Neuronal stem cell (in vitro differentiated cells): ENCODE data around the gene CDC42BPG.
"Not testable (repeated sequence)": the region's sequence is repeated elsewhere in the genome, so short reads cannot be mapped to it uniquely, and the experiment has no call there.

Source experiments
- DNase-seq: peaks from one replicate; pipeline ENCODE4 v3.0.0-alpha.2; 2013; ENCODE audit warnings: low spot score
- H2AFZ ChIP-seq: one replicate; pipeline ENCODE4 v1.6.1; 2013; ENCODE audit warnings: mild to moderate bottlenecking, low read length, inconsistent platforms
- H2AK5ac ChIP-seq: 2 replicates; pipeline ENCODE4 v1.6.1; 2013; ENCODE audit warnings: low read depth, mild to moderate bottlenecking, inconsistent platforms, low read length, moderate library complexity, mixed read lengths
- H2BK120ac ChIP-seq: 2 replicates; pipeline ENCODE4 v1.6.1; 2013; ENCODE audit warnings: low read depth, mild to moderate bottlenecking, inconsistent platforms, low read length, moderate library complexity, mixed read lengths
- H2BK12ac ChIP-seq: one replicate; pipeline ENCODE4 v1.6.1; 2013; ENCODE audit warnings: low read length, inconsistent platforms
- H2BK15ac ChIP-seq: 2 replicates; pipeline ENCODE4 v1.6.1; 2013; ENCODE audit warnings: mild to moderate bottlenecking, low read length, inconsistent platforms, mixed read lengths
- H2BK5ac ChIP-seq: one replicate; pipeline ENCODE4 v1.6.1; 2013; ENCODE audit warnings: inconsistent platforms, mild to moderate bottlenecking, low read length, moderate library complexity
- H3K14ac ChIP-seq: one replicate; pipeline ENCODE4 v1.6.1; 2013; ENCODE audit warnings: low read length, inconsistent platforms
- H3K18ac ChIP-seq: 2 replicates; pipeline ENCODE4 v1.6.1; 2013; ENCODE audit warnings: low read length, inconsistent platforms
- H3K23ac ChIP-seq: 2 replicates; pipeline ENCODE4 v1.6.1; 2013; ENCODE audit warnings: low read depth, mild to moderate bottlenecking, mixed read lengths, low read length, inconsistent platforms; ENCODE audit not compliant: poor library complexity
- H3K27ac ChIP-seq: replicated peaks from 3 replicates; pipeline ENCODE4 v1.5.1; 2013; ENCODE audit warnings: low read length, inconsistent platforms
- H3K27me3 ChIP-seq, 3 experiments: 2 replicates each; pipeline ENCODE4 v1.6.1; 2013; ENCODE audit warnings: low read length in 3 of 3, mild to moderate bottlenecking in 2 of 3, inconsistent platforms in 1 of 3, low read depth in 1 of 3, mixed read lengths in 1 of 3, moderate library complexity in 1 of 3; ENCODE audit not compliant: control insufficient read depth in 3 of 3, insufficient read depth in 3 of 3
- H3K36me3 ChIP-seq, 2 donors: replicated peaks in 1 of 2; 2 replicates each; pipeline ENCODE4 v1.6.1; 2013; ENCODE audit warnings: low read length in 2 of 2; ENCODE audit not compliant: control insufficient read depth in 2 of 2, insufficient read depth in 2 of 2
- H3K4ac ChIP-seq: 2 replicates; pipeline ENCODE4 v1.6.1; 2013; ENCODE audit warnings: inconsistent platforms, mild to moderate bottlenecking, low read length, moderate library complexity
- H3K4me1 ChIP-seq, 2 donors: 1 replicate in 1 of 2; 2 replicates in 1 of 2; pipeline ENCODE4 v1.6.1; 2013; ENCODE audit warnings: low read length in 2 of 2, low read depth in 1 of 2; ENCODE audit not compliant: control insufficient read depth in 2 of 2, insufficient read depth in 1 of 2
- H3K4me2 ChIP-seq: one replicate; pipeline ENCODE4 v1.6.1; 2013; ENCODE audit warnings: mild to moderate bottlenecking, low read length, inconsistent platforms; ENCODE audit not compliant: insufficient read depth, poor library complexity, severe bottlenecking
- H3K4me3 ChIP-seq, 2 donors: 2 replicates each; pipeline ENCODE4 v1.5.1; 2013; ENCODE audit warnings: low read length in 2 of 2, mild to moderate bottlenecking in 2 of 2, inconsistent platforms in 1 of 2, moderate library complexity in 1 of 2
- H3K79me1 ChIP-seq: one replicate; pipeline ENCODE4 v1.6.1; 2013; ENCODE audit warnings: low read depth, mild to moderate bottlenecking, inconsistent platforms, low read length, moderate library complexity
- H3K9ac ChIP-seq: one replicate; pipeline ENCODE4 v1.6.1; 2013; ENCODE audit warnings: mild to moderate bottlenecking, low read depth, low read length, inconsistent platforms; ENCODE audit not compliant: poor library complexity
- H3K9me3 ChIP-seq, 2 donors: replicated peaks in 1 of 2; 2 replicates each; pipeline versions ENCODE3 to v1.6.1; 2013; ENCODE audit warnings: low read length in 2 of 2, mild to moderate bottlenecking in 2 of 2, inconsistent platforms in 1 of 2, low read depth in 1 of 2, mixed read lengths in 1 of 2, moderate library complexity in 1 of 2; ENCODE audit not compliant: control insufficient read depth in 2 of 2, insufficient read depth in 1 of 2
- H4K8ac ChIP-seq: one replicate; pipeline ENCODE4 v1.6.1; 2013; ENCODE audit warnings: low read depth, mild to moderate bottlenecking, inconsistent platforms, low read length, moderate library complexity
- H4K91ac ChIP-seq: one replicate; pipeline ENCODE4 v1.6.1; 2013; ENCODE audit warnings: low read length, low read depth, mild to moderate bottlenecking, inconsistent platforms; ENCODE audit not compliant: poor library complexity
- WGBS, 2 donors: extraction: QIAGEN DNeasy Blood & Tissue Kit; methylation state at CpG; one replicate each; pipeline ENCODE4 v1.1.7; 2013; ENCODE audit warnings: missing lambda C conversion rate in 2 of 2, mixed read lengths in 1 of 2; ENCODE audit not compliant: insufficient read length in 2 of 2, insufficient replicate concordance in 1 of 2; ENCODE audit errors: extremely low coverage in 2 of 2; 5-methylcytosine and 5-hydroxymethylcytosine counted together

Gene CDC42BPG

GRCh38 chr11:64823568-64824119, 20.8 kb downstream of the CDC42BPG start:
- 90% methylated on average over 2 of the region's 11 CpGs; no CpG with 5 or more reads in 1 of the 2 donors for WGBS, 2 donors
- H3K4me3 ChIP-seq = no peak overlapping the region
- no peak overlapping the region for H3K14ac ChIP-seq
- H2BK15ac ChIP-seq = no peak overlapping the region
- no peak overlapping the region for H4K8ac ChIP-seq
- no peak overlapping the region for H3K4me2 ChIP-seq
- no peak overlapping the region for H3K23ac ChIP-seq
- peaks cover 0 to 3% (median 0%) of the 10 kb centered on the region in 3 experiments for H3K27me3 ChIP-seq
- no peak overlapping the region for H3K9ac ChIP-seq
- no peak overlapping the region for H2AFZ ChIP-seq
- DNase-seq = no peak
- no peak overlapping the region for H2BK120ac ChIP-seq
- no peaks in the 10 kb centered on the region for H3K9me3 ChIP-seq
- no peaks in the 10 kb centered on the region for H3K36me3 ChIP-seq
- no peak overlapping the region for H4K91ac ChIP-seq
- H3K4ac ChIP-seq = no peak overlapping the region
- H3K27ac ChIP-seq = no peak overlapping the region
- H2BK5ac ChIP-seq = no peak overlapping the region
- no peaks in the 10 kb centered on the region for H3K79me1 ChIP-seq
- H2BK12ac ChIP-seq = no peak overlapping the region
- H2AK5ac ChIP-seq = no peak overlapping the region
- H3K4me1 ChIP-seq = no peaks in the 10 kb centered on the region
- H3K18ac ChIP-seq = no peak overlapping the region

GRCh38 chr11:64817476-64817875, 27.0 kb downstream of the CDC42BPG start:
- Histone ChIP-seq H3K4ac (no peak overlapping the region), H3K79me1 (no peaks in the 10 kb centered on the region), H3K27me3 (peaks cover 0 to 7% (median 0%) of the 10 kb centered on the region in 3 experiments), H4K91ac (no peak overlapping the region), H3K4me3 (no peak overlapping the region), H3K18ac (no peak overlapping the region), H2AK5ac (peak overlapping the region; percentile 40), H3K4me1 (no peaks in the 10 kb centered on the region), H2AFZ (no peak overlapping the region), H3K9me3 (no peaks in the 10 kb centered on the region), H2BK12ac (no peak overlapping the region), H3K14ac (no peak overlapping the region), H3K27ac (no peak overlapping the region), H2BK120ac (no peak overlapping the region), H3K9ac (no peak overlapping the region), H4K8ac (no peak overlapping the region), H2BK5ac (no peak overlapping the region), H3K36me3 (no peaks in the 10 kb centered on the region), H2BK15ac (no peak overlapping the region), H3K4me2 (no peak overlapping the region), H3K23ac (no peak overlapping the region)
- WGBS, 2 donors = no CpG with 5 or more reads among the region's 3 CpGs
- no peak for DNase-seq

- H2AK5ac ChIP-seq, H3K18ac ChIP-seq, H3K4me3 ChIP-seq, H3K23ac ChIP-seq, H4K91ac ChIP-seq, H2BK12ac ChIP-seq, H2BK5ac ChIP-seq, H3K79me1 ChIP-seq, DNase-seq, H4K8ac ChIP-seq, H3K9ac ChIP-seq, H2BK120ac ChIP-seq, H3K14ac ChIP-seq, H3K27me3 ChIP-seq, H3K4me1 ChIP-seq, H3K4me2 ChIP-seq, H2BK15ac ChIP-seq, H3K4ac ChIP-seq, H2AFZ ChIP-seq, H3K27ac ChIP-seq, H3K9me3 ChIP-seq, H3K36me3 ChIP-seq: not testable (repeated sequence)
- WGBS, 2 donors = no CpG with 5 or more reads among the region's 5 CpGs
Measured at GRCh38 chr11:64815433-64815832, 29.0 kb downstream of the CDC42BPG start.

GRCh38 chr11:64814712-64815187, 29.7 kb downstream of the CDC42BPG start:
- H3K4me2 ChIP-seq = no peak overlapping the region
- H3K27me3 ChIP-seq = peaks cover 0 to 7% (median 0%) of the 10 kb centered on the region in 3 experiments
- H3K4me3 ChIP-seq = no peak overlapping the region
- no peak overlapping the region for H3K27ac ChIP-seq
- no peak overlapping the region for H3K18ac ChIP-seq
- no peak overlapping the region for H3K9ac ChIP-seq
- H2BK15ac ChIP-seq = no peak overlapping the region
- DNase-seq = no peak
- no CpG with 5 or more reads among the region's 7 CpGs for WGBS, 2 donors
- no peak overlapping the region for H2BK12ac ChIP-seq
- H2BK5ac ChIP-seq = no peak overlapping the region
- no peak overlapping the region for H3K23ac ChIP-seq
- no peak overlapping the region for H2AFZ ChIP-seq
- peaks cover 1% of the 10 kb centered on the region for H3K79me1 ChIP-seq
- no peak overlapping the region for H3K4ac ChIP-seq
- no peak overlapping the region for H4K8ac ChIP-seq
- H3K14ac ChIP-seq = no peak overlapping the region
- H3K9me3 ChIP-seq = no peaks in the 10 kb centered on the region
- H4K91ac ChIP-seq = no peak overlapping the region
- H2BK120ac ChIP-seq = no peak overlapping the region
- H2AK5ac ChIP-seq = no peak overlapping the region
- H3K4me1 ChIP-seq = peaks cover 0 to under 1% of the 10 kb centered on the region in 2 donors
- no peaks in the 10 kb centered on the region for H3K36me3 ChIP-seq
